ENCODE measurements around the gene KDM7A.

Gene KDM7A

DNA sequence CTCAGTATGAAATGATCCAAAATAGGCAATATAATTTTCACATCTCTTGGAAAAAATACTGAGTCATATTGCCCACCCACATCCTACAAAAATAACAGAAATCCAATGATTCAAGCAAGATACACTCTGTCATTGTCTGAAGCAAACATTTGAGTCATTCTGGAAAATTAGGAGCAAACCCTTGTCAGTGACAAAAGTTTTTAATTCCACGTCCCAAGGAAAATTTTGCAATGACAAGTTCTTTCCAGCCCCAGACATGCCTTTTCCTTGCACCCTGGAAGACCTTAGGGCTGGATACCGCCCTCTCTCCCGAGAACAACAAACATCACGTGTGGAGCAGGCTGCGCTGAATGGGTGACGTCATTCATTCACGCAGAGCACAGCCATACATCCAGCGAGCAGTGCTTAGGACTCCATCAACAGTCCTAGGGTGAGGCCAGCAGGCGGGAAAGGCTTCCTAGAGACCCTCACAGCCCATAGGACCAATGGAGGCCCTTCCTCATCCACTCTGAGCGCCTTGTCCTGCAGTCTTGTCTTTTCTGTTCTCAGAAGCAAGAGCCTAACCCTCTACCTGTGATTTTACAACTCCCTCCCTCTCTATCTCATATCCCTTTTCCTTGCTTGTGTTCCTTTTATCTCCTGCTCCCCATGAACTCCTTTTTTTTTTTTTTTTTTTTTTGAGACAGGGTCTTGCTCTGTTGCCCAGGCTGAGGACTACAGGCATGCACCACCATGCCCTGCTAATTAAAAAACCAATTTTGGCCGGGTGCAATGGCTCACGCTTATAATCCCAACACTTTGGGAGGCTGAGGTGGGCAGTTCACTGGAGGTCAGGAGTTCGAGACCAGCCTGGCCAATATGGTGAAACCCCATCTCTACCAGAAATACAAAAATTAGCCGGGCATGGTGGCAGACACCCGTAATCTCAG lies 23.5 kb upstream of the KDM7A start:
- peaks cover 8% of the 10 kb centered on the region; the same call in 1 of the 2 replicates for H3K9me3 ChIP-seq (ENCODE audit: insufficient read depth, low read length)
- no peak overlapping the region for H3K4me3 ChIP-seq (ENCODE audit: insufficient read length, low read depth)
- no peaks in the 10 kb centered on the region for H3K4me1 ChIP-seq (ENCODE audit: insufficient read depth, insufficient read length)
- no peak for TF ChIP-seq ZNF274 (IDR thresholded peaks at IDR 0.05; ENCODE audit: low read depth, low read length)
- TF ChIP-seq SUZ12 (IDR thresholded peaks at IDR 0.05; ENCODE audit: extremely low read depth, insufficient read depth, insufficient read length), result no peak
- no peak for TF ChIP-seq YY1 (IDR thresholded peaks at IDR 0.05; ENCODE audit: insufficient read depth, insufficient read length)
- DNase-seq (ENCODE audit: low read depth, low spot score), result no peak
- H3K27me3 ChIP-seq (ENCODE audit: insufficient read depth, insufficient read length), result no peaks in the 10 kb centered on the region
- no peaks in the 10 kb centered on the region for H3K36me3 ChIP-seq (ENCODE audit: insufficient read depth, insufficient read length, low read length)
- H3K9ac ChIP-seq (ENCODE audit: insufficient read length, low read depth), result no peak overlapping the region

DNA sequence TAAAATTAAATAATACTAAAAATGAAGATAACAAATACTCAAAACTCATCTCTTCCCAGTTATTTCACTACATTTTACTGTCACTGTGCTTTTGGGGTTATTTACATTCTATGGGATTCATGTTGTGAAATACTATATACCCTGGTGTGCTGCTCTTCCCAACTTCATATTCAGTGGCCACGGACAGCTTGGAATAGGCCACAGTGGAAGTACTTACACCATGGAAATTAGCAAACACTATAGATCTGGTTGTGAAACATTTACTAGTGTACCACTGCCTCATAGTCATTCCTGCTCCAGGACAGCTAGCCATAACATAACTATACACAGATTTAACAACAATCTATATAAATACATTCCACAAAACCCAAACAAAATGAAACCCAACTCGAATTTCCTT lies 21.2 kb upstream of the KDM7A start:
- no peaks in the 10 kb centered on the region for H3K36me3 ChIP-seq (ENCODE audit: insufficient read depth, insufficient read length, low read length)
- DNase-seq (ENCODE audit: low read depth, low spot score), result no peak
- no peak overlapping the region for H3K9ac ChIP-seq (ENCODE audit: insufficient read length, low read depth)
- H3K27me3 ChIP-seq (ENCODE audit: insufficient read depth, insufficient read length), result no peaks in the 10 kb centered on the region
- H3K4me1 ChIP-seq (ENCODE audit: insufficient read depth, insufficient read length), result no peaks in the 10 kb centered on the region
- TF ChIP-seq ZNF274 (IDR thresholded peaks at IDR 0.05; ENCODE audit: low read depth, low read length) (no peak), SUZ12 (IDR thresholded peaks at IDR 0.05; ENCODE audit: extremely low read depth, insufficient read depth, insufficient read length) (no peak), YY1 (IDR thresholded peaks at IDR 0.05; ENCODE audit: insufficient read depth, insufficient read length) (no peak)
- H3K4me3 ChIP-seq (ENCODE audit: insufficient read length, low read depth), result no peak overlapping the region
- H3K9me3 ChIP-seq (ENCODE audit: insufficient read depth, low read length), result no peaks in the 10 kb centered on the region; the same call in 1 of the 2 replicates

DNA sequence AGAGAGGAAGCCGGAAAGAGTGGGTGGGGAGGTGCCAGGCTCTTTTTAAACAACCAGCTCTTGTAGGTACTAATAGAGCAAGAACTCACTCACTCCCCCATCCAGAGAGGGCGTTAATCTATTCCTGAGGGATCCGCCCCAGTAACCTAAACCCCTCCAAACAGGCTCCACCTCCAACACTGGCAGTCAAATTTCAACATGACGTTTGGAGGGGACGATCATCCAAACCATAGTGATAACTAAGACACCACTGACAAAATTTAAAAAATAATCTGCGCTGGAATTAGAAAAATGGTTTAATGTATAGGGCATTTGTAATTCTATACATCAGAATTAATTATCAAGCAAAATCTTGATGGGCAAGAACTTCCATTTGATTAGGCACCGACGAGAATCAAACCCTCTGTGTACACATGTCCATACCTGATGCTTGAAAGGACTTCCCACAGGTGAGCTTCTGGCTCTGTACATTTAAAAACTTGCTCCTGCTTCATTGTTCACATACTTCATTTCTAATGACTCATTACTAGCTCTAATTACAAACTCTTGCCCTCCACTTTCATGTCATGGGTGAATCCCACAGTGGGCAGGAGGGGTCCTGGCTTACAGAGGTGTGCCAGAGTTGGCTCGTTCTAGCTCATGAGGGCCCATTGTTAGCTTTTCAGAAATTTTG lies 20.6 kb upstream of the KDM7A start:
- Histone ChIP-seq H3K4me1 (ENCODE audit: insufficient read depth, insufficient read length) (no peaks in the 10 kb centered on the region), H3K9ac (ENCODE audit: insufficient read length, low read depth) (no peak overlapping the region), H3K27me3 (ENCODE audit: insufficient read depth, insufficient read length) (no peaks in the 10 kb centered on the region), H3K36me3 (ENCODE audit: insufficient read depth, insufficient read length, low read length) (no peaks in the 10 kb centered on the region), H3K4me3 (ENCODE audit: insufficient read length, low read depth) (no peak overlapping the region), H3K9me3 (ENCODE audit: insufficient read depth, low read length) (no peaks in the 10 kb centered on the region; the same call in 1 of the 2 replicates)
- TF ChIP-seq YY1 (IDR thresholded peaks at IDR 0.05; ENCODE audit: insufficient read depth, insufficient read length), result no peak
- DNase-seq (ENCODE audit: low read depth, low spot score), result no peak

DNA sequence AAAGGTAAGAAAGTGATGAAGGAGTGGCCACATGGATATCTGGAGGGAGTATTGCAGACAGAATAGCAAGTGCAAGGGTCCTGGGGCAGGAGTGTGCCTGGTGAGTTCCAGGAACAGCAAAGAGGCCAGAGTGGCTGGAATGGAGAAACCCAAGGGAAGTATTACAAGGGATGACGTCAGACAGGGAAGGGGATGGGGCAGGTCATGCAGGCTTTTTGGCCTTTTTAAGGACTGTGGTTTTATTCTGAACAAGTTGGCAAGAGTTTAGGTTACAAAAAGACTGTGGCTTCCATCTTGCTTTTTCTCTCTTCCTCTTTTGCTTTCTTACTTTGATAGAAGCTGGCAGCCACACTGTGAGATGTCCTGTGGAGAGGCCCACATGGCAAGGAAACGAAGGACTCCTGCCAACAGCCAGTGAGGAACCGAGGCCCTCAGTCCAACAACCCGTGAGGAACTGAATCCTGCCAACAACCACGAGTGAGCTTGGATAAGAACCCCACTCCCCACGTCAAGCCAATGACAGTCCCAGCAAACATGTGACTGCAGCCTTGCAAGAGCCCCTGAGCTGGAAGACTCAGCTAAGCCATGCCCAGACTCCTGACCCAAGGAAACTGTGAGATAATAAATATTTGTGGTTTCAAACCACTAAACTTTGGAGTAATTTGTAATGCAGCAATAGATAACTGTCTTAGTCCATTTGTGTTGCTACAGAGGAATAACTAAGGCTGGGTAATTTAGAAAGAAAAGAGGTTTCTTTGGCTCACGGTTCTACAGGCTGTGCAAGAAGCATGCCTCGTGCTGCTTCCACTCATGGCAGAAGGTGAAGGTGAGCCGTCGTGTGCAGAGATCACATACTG lies 19.8 kb upstream of the KDM7A start:
- DNase-seq (ENCODE audit: low read depth, low spot score), result no peak
- no peaks in the 10 kb centered on the region for H3K27me3 ChIP-seq (ENCODE audit: insufficient read depth, insufficient read length)
- no peak overlapping the region for H3K9ac ChIP-seq (ENCODE audit: insufficient read length, low read depth)
- H3K4me3 ChIP-seq (ENCODE audit: insufficient read length, low read depth), result no peak overlapping the region
- no peaks in the 10 kb centered on the region for H3K4me1 ChIP-seq (ENCODE audit: insufficient read depth, insufficient read length)
- H3K36me3 ChIP-seq (ENCODE audit: insufficient read depth, insufficient read length, low read length), result no peaks in the 10 kb centered on the region
- no peak for TF ChIP-seq SUZ12 (IDR thresholded peaks at IDR 0.05; ENCODE audit: extremely low read depth, insufficient read depth, insufficient read length)
- TF ChIP-seq YY1 (IDR thresholded peaks at IDR 0.05; ENCODE audit: insufficient read depth, insufficient read length), result no peak
- TF ChIP-seq ZNF274 (IDR thresholded peaks at IDR 0.05; ENCODE audit: low read depth, low read length), result no peak
- H3K9me3 ChIP-seq (ENCODE audit: insufficient read depth, low read length), result no peaks in the 10 kb centered on the region; the same call in 1 of the 2 replicates

DNA sequence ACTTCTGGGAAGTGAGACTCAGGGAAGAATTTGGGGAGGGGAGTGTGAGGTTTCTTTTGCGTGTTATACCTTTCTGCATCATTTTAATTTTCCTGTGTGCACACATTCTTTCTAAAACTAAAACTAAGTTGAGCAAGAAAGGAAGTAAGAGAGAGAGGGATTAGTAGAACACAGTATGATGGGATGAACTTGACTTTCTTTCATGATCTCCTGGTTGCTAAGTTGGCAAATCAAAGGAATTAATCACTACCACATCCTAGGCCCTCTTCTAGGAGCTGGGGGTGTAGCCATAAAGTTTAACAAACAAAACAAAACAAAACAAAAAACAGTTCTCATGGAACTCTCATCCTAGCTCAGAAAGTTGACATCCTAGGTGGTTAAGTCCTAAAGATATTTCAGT lies 19.1 kb upstream of the KDM7A start:
- Histone ChIP-seq H3K9me3 (ENCODE audit: insufficient read depth, low read length) (no peaks in the 10 kb centered on the region; the same call in 1 of the 2 replicates), H3K4me3 (ENCODE audit: insufficient read length, low read depth) (no peak overlapping the region), H3K4me1 (ENCODE audit: insufficient read depth, insufficient read length) (no peaks in the 10 kb centered on the region), H3K36me3 (ENCODE audit: insufficient read depth, insufficient read length, low read length) (no peaks in the 10 kb centered on the region), H3K27me3 (ENCODE audit: insufficient read depth, insufficient read length) (no peaks in the 10 kb centered on the region), H3K9ac (ENCODE audit: insufficient read length, low read depth) (no peak overlapping the region)
- no peak for DNase-seq (ENCODE audit: low read depth, low spot score)
- TF ChIP-seq SUZ12 (IDR thresholded peaks at IDR 0.05; ENCODE audit: extremely low read depth, insufficient read depth, insufficient read length) (no peak), ZNF274 (IDR thresholded peaks at IDR 0.05; ENCODE audit: low read depth, low read length) (no peak), YY1 (IDR thresholded peaks at IDR 0.05; ENCODE audit: insufficient read depth, insufficient read length) (no peak)

DNA sequence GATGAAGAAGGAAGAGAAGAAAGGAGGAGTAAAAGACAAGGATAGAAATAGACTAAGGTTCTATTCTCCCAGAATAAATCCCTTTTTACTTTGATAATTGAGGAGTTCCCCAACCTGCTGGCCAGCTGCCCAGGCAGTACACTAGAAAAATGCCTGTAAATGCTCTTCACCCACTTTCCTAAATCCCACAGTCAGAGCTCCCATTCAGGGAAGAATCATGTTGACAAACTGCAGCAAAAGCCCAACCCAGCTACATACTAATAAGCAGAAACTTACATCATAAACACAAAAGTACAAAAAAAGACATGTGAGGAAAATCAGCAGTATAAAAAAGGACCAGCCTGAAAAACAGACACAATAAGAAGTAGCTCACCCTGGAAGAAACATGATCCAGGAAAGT lies 15.8 kb upstream of the KDM7A start:
- Histone ChIP-seq H3K9me3 (ENCODE audit: insufficient read depth, low read length) (no peaks in the 10 kb centered on the region; the same call in 1 of the 2 replicates), H3K9ac (ENCODE audit: insufficient read length, low read depth) (no peak overlapping the region), H3K36me3 (ENCODE audit: insufficient read depth, insufficient read length, low read length) (no peaks in the 10 kb centered on the region), H3K4me1 (ENCODE audit: insufficient read depth, insufficient read length) (no peaks in the 10 kb centered on the region), H3K4me3 (ENCODE audit: insufficient read length, low read depth) (no peak overlapping the region), H3K27me3 (ENCODE audit: insufficient read depth, insufficient read length) (no peaks in the 10 kb centered on the region)
- TF ChIP-seq ZNF274 (IDR thresholded peaks at IDR 0.05; ENCODE audit: low read depth, low read length) (no peak), YY1 (IDR thresholded peaks at IDR 0.05; ENCODE audit: insufficient read depth, insufficient read length) (no peak), SUZ12 (IDR thresholded peaks at IDR 0.05; ENCODE audit: extremely low read depth, insufficient read depth, insufficient read length) (no peak)
- DNase-seq (ENCODE audit: low read depth, low spot score), result no peak

All from NT2/D1 (cell line).